Heart left ventricle (tissue), 13 donors: Measurements from ENCODE around the gene GALNTL6.

Source experiments
- POLR2A ChIP-seq, 2 donors: fragments of 450-650 bp; IDR thresholded peaks; one replicate each; pipeline ENCODE4 v1.6.1; 2017; ENCODE audit warnings: antibody characterized with exemption in 2 of 2, mild to moderate bottlenecking in 2 of 2, moderate library complexity in 2 of 2
- TF ChIP-seq, protein P1 (sequence below), 12 donors: fragments of 200-600 bp; sonication (generic) in 4 of 12; IDR thresholded peaks; one replicate each; pipeline versions ENCODE4 v1.5.0 to v1.8.0; 2018 to 2022; ENCODE audit warnings: antibody characterized with exemption in 12 of 12, mild to moderate bottlenecking in 5 of 12
- donor health status: ischemic (EF 13 %, LVEDD 7.1; RV severe dilation, severe dysfunction).
- donor health status: DM: no; HTN: yes; CAD: no.
- donor health status: DM: no; HTN: no; CAD: no.
- donor health status: ischemic (EF 25% LVEDD 6.9; RV normal size, moderate dysfunction).
- donor health status: ischemic (EF 25% LVEDD 5.7; RV mildly dilated, moderate dysfunction).
- donor health status: ischemic (EF 35%, LVEDD 5.7; RV mildly dilated, moderate dysfunction).
- donor health status: nonischemic (EF 11% LVEDD 7.7; RV severe dilation, severe dysfunction).
- donor health status: DM: yes; HTN: yes; CAD: no.
- donor health status: PGD.
- donor health status: ischemic (EF 29% LVEDD 5.4; RV normal size, mild dysfunction).
- donor health status: nonischemic (EF 23%, LVEDD 6.1; RV moderate dilation, normal function).

DNA sequence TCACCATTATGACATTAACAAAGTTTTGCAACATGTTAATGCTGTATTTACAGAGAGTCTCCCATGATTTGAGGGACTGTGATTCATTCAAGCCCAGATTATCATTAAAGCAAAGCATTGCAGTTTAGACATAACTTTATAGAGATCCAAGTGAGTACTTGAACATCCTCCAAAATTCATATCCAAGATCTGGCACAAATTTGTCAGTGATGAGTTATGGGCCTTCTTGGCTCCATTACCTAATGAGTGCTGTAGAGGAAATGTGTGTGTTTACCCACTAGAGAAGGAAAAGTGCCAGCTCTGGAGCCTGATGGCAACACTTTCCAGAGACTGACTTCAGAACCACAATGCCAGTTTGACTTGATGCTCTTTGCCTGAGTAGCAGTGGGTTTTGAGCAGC lies 432.3 kb downstream of the GALNTL6 start:
- TF ChIP-seq, protein P1, sequence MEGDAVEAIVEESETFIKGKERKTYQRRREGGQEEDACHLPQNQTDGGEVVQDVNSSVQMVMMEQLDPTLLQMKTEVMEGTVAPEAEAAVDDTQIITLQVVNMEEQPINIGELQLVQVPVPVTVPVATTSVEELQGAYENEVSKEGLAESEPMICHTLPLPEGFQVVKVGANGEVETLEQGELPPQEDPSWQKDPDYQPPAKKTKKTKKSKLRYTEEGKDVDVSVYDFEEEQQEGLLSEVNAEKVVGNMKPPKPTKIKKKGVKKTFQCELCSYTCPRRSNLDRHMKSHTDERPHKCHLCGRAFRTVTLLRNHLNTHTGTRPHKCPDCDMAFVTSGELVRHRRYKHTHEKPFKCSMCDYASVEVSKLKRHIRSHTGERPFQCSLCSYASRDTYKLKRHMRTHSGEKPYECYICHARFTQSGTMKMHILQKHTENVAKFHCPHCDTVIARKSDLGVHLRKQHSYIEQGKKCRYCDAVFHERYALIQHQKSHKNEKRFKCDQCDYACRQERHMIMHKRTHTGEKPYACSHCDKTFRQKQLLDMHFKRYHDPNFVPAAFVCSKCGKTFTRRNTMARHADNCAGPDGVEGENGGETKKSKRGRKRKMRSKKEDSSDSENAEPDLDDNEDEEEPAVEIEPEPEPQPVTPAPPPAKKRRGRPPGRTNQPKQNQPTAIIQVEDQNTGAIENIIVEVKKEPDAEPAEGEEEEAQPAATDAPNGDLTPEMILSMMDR (IDR thresholded peaks at IDR 0.05), result no peak
- TF ChIP-seq POLR2A (IDR thresholded peaks at IDR 0.05), result no peak
